ENCODE data around the gene VAMP2. TPM values are rescaled to one million over a fixed set of nuclear protein-coding genes. Genes with fewer than 3 reads are reported as not detected.

VAMP2 gene
- total and polyA plus RNA-seq, 9 of the 15 experiments (the other 6 are each of a cell fraction or from before 2014, with no cell fraction given): 2.3 to 31.8 (median 6.0) TPM

DNA sequence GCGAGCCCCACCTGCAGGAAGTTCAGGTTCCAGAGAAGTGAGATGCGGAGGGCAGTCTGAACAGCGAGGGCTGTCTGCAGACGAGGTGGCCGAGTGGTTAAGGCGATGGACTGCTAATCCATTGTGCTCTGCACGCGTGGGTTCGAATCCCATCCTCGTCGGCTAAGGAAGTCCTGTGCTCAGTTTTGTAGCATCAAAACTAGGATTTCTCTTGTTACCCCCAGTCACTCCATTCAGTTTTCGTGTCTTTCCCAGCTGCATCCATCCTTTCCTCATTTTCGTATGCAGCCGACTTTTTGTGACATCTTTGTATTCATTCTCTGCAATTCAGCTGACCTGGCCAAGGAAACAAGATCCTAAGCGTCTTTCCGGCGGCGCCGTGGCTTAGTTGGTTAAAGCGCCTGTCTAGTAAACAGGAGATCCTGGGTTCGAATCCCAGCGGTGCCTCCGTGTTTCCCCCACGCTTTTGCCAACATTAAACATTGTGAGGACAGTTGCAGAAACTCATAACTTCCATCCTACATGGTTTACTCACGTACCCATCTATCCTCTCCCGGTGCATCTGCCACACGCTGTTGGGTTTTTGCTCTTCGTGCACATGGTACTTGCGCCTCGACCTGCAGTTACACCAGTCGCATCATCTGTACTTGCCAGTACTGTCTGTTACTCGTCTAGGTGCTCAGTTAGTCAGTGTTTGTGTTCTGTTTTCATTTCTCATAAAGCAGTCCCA, 24.2 kb upstream of the VAMP2 start (continued):
- TF ChIP-seq, protein P1, sequence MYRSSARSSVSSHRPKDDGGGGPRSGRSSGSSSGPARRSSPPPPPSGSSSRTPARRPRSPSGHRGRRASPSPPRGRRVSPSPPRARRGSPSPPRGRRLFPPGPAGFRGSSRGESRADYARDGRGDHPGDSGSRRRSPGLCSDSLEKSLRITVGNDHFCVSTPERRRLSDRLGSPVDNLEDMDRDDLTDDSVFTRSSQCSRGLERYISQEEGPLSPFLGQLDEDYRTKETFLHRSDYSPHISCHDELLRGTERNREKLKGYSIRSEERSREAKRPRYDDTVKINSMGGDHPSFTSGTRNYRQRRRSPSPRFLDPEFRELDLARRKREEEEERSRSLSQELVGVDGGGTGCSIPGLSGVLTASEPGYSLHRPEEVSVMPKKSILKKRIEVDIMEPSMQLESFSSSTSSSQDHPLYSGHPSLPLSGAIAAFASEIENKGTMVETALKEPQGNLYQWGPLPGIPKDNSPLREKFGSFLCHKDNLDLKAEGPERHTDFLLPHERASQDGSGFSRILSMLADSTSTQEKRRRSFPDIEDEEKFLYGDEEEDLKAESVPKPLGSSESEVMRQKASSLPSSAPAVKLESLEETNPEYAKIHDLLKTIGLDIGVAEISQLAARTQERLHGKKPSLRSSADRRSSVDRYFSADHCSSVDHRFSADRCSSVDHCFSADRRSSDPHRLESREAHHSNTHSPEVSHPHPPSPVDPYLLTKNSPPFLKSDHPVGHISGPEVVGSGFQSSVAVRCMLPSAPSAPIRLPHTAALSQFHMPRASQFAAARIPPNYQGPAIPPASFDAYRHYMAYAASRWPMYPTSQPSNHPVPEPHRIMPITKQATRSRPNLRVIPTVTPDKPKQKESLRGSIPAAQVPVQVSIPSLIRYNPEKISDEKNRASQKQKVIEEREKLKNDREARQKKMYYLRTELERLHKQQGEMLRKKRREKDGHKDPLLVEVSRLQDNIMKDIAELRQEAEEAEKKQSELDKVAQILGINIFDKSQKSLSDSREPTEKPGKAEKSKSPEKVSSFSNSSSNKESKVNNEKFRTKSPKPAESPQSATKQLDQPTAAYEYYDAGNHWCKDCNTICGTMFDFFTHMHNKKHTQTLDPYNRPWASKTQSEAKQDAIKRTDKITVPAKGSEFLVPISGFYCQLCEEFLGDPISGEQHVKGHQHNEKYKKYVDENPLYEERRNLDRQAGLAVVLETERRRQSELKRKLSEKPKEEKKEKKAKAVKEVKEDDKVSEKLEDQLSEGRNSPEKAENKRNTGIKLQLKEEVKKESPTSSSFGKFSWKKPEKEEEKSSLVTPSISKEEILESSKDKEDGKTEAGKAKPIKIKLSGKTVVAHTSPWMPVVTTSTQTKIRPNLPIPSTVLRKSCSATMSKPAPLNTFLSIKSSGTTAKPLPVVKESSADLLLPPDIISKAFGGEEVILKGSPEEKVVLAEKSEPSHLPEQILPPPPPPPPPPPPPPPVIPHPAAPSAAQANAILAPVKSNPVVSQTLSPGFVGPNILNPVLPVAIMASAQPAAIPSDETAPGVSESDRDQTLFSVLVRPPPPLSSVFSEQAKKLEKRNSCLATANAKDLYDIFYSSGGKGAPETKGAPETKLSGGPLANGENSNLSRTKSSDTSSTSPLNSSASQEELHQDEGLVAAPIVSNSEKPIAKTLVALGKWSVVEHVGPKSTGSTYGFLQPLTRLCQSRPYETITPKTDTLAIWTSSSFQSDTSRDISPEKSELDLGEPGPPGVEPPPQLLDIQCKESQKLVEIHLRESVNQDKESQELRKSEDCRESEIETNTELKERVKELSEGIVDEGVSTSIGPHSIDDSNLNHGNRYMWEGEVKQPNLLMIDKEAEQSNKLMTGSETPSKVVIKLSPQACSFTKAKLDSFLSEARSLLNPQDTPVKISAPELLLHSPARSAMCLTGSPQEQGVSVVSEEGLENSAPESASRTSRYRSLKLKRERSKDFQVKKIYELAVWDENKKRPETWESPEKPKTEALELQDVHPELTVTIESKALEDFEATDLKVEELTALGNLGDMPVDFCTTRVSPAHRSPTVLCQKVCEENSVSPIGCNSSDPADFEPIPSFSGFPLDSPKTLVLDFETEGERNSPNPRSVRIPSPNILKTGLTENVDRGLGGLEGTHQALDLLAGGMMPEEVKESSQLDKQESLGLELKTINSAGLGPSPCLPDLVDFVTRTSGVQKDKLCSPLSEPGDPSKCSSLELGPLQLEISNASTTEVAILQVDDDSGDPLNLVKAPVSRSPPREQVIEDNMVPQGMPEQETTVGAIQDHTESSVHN (IDR thresholded peaks at IDR 0.05; ENCODE audit: borderline replicate concordance in 1 of 2, low read depth in 1 of 2): no peak
- no peak; the same call in 1 of the 2 replicates for TF ChIP-seq TARDBP (IDR thresholded peaks at IDR 0.05)
- TF ChIP-seq, protein P2, sequence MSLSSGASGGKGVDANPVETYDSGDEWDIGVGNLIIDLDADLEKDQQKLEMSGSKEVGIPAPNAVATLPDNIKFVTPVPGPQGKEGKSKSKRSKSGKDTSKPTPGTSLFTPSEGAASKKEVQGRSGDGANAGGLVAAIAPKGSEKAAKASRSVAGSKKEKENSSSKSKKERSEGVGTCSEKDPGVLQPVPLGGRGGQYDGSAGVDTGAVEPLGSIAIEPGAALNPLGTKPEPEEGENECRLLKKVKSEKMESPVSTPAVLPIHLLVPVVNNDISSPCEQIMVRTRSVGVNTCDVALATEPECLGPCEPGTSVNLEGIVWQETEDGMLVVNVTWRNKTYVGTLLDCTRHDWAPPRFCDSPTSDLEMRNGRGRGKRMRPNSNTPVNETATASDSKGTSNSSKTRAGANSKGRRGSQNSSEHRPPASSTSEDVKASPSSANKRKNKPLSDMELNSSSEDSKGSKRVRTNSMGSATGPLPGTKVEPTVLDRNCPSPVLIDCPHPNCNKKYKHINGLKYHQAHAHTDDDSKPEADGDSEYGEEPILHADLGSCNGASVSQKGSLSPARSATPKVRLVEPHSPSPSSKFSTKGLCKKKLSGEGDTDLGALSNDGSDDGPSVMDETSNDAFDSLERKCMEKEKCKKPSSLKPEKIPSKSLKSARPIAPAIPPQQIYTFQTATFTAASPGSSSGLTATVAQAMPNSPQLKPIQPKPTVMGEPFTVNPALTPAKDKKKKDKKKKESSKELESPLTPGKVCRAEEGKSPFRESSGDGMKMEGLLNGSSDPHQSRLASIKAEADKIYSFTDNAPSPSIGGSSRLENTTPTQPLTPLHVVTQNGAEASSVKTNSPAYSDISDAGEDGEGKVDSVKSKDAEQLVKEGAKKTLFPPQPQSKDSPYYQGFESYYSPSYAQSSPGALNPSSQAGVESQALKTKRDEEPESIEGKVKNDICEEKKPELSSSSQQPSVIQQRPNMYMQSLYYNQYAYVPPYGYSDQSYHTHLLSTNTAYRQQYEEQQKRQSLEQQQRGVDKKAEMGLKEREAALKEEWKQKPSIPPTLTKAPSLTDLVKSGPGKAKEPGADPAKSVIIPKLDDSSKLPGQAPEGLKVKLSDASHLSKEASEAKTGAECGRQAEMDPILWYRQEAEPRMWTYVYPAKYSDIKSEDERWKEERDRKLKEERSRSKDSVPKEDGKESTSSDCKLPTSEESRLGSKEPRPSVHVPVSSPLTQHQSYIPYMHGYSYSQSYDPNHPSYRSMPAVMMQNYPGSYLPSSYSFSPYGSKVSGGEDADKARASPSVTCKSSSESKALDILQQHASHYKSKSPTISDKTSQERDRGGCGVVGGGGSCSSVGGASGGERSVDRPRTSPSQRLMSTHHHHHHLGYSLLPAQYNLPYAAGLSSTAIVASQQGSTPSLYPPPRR (CRISPR knock-in tag; IDR thresholded peaks at IDR 0.05; ENCODE audit: borderline replicate concordance): no peak
- 0 out of 2 replicates have a peak, but pooled peaks have one; percentile 92 for TF ChIP-seq KAT7 (CRISPR knock-in tag; IDR thresholded peaks at IDR 0.05; ENCODE audit: borderline replicate concordance)
- TF ChIP-seq ZNF212 (CRISPR knock-in tag; IDR thresholded peaks at IDR 0.05): no peak
- no peak for TF ChIP-seq SMAD2 (IDR thresholded peaks at IDR 0.05; ENCODE audit: low read depth, low read length)
- TF ChIP-seq, protein P3, sequence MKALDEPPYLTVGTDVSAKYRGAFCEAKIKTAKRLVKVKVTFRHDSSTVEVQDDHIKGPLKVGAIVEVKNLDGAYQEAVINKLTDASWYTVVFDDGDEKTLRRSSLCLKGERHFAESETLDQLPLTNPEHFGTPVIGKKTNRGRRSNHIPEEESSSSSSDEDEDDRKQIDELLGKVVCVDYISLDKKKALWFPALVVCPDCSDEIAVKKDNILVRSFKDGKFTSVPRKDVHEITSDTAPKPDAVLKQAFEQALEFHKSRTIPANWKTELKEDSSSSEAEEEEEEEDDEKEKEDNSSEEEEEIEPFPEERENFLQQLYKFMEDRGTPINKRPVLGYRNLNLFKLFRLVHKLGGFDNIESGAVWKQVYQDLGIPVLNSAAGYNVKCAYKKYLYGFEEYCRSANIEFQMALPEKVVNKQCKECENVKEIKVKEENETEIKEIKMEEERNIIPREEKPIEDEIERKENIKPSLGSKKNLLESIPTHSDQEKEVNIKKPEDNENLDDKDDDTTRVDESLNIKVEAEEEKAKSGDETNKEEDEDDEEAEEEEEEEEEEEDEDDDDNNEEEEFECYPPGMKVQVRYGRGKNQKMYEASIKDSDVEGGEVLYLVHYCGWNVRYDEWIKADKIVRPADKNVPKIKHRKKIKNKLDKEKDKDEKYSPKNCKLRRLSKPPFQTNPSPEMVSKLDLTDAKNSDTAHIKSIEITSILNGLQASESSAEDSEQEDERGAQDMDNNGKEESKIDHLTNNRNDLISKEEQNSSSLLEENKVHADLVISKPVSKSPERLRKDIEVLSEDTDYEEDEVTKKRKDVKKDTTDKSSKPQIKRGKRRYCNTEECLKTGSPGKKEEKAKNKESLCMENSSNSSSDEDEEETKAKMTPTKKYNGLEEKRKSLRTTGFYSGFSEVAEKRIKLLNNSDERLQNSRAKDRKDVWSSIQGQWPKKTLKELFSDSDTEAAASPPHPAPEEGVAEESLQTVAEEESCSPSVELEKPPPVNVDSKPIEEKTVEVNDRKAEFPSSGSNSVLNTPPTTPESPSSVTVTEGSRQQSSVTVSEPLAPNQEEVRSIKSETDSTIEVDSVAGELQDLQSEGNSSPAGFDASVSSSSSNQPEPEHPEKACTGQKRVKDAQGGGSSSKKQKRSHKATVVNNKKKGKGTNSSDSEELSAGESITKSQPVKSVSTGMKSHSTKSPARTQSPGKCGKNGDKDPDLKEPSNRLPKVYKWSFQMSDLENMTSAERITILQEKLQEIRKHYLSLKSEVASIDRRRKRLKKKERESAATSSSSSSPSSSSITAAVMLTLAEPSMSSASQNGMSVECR (CRISPR knock-in tag; IDR thresholded peaks at IDR 0.05): no peak; the same call in 1 of the 2 replicates
- TF ChIP-seq ZNF668 (CRISPR knock-in tag; IDR thresholded peaks at IDR 0.05): no peak
